ENCODE data around the gene TEP1. TPM values are rescaled to one million over a fixed set of nuclear protein-coding genes. Genes with fewer than 3 reads are reported as not detected.
A peak's percentile ranks its signal among the peaks of the same experiment; 100 is the strongest.

TEP1 gene
- total RNA-seq, 2 experiments from 2014 or later = 60.7 to 63.5 TPM

- Mint-ChIP-seq H3K4me3 (no peak overlapping the region), H3K36me3 (ENCODE audit: low read depth) (peaks cover 42% of the 10 kb centered on the region), H3K27ac (peak overlapping the region; percentile 5), H3K4me1 (peaks cover 63% of the 10 kb centered on the region), H3K9me3 (no peaks in the 10 kb centered on the region), H3K27me3 (no peaks in the 10 kb centered on the region)
- CTCF ChIA-PET = interaction anchor here (1.1 to 6.4 kb wide), 8 partner anchors 11 to 361 kb away, joined by 3 to 108 read pairs (median 16); partner anchors contain the start of genes PARP2, PIP4P1, TEP1 and TTC5
- DNase-seq = no peak
- POLR2A ChIA-PET = interaction anchor here (1.3 to 9.5 kb wide), 3 partner anchors 13 to 284 kb away, joined by 3 to 144 read pairs (median 3); partner anchors contain the start of gene PARP2
Observed at GRCh38 chr14:20329355-20329754, 83.9 kb downstream of the TEP1 start.

GRCh38 chr14:20328705-20329104, 84.6 kb downstream of the TEP1 start:
- Mint-ChIP-seq H3K27me3 (no peaks in the 10 kb centered on the region), H3K27ac (peak overlapping the region; percentile 11), H3K9me3 (no peaks in the 10 kb centered on the region), H3K4me1 (peaks cover 59% of the 10 kb centered on the region), H3K4me3 (no peak overlapping the region), H3K36me3 (ENCODE audit: low read depth) (peaks cover 46% of the 10 kb centered on the region)
- ChIA-PET POLR2A (interaction anchor here (1.3 to 9.5 kb wide), 4 partner anchors 11 to 281 kb away, joined by 4 to 144 read pairs (median 10); partner anchors contain the start of genes PARP2 and PNP), CTCF (interaction anchor here (1.0 to 6.4 kb wide), 13 partner anchors 10 to 362 kb away, joined by 3 to 108 read pairs (median 13); partner anchors contain the start of genes APEX1, OSGEP, PARP2 and TEP1)
- no peak for DNase-seq

- Mint-ChIP-seq H3K9me3 (no peaks in the 10 kb centered on the region), H3K27ac (peak overlapping the region; percentile 64), H3K27me3 (no peaks in the 10 kb centered on the region), H3K4me3 (no peak overlapping the region), H3K36me3 (ENCODE audit: low read depth) (peaks cover 53% of the 10 kb centered on the region), H3K4me1 (peaks cover 50% of the 10 kb centered on the region)
- ChIA-PET POLR2A (interaction anchor here (1.0 to 9.5 kb wide), 6 partner anchors 15 to 282 kb away, joined by 3 to 144 read pairs (median 6); partner anchors contain the start of genes APEX1, OSGEP, PARP2 and PNP), CTCF (interaction anchor here (0.7 to 6.4 kb wide), 30 partner anchors 9 to 363 kb away, joined by 3 to 108 read pairs (median 4); partner anchors contain the start of genes APEX1, OSGEP, PARP2 and PIP4P1)
- no peak for DNase-seq
Observed at GRCh38 chr14:20327005-20327869, 86.1 kb downstream of the TEP1 start.

- no peak for DNase-seq
- no peaks in the 10 kb centered on the region for H3K9me3 Mint-ChIP-seq
- H3K4me3 Mint-ChIP-seq = no peak overlapping the region
- ChIA-PET POLR2A (interaction anchor here (1.1 to 1.5 kb wide), 2 partner anchors 11 to 26 kb away, joined by 3 to 4 read pairs; partner anchors contain the start of gene PARP2), CTCF (interaction anchor here (0.5 to 2.1 kb wide), 3 partner anchors 10 to 98 kb away, joined by 3 to 18 read pairs (median 5); no protein-coding TSS in a partner anchor)
- H3K27ac Mint-ChIP-seq = no peak overlapping the region
- H3K27me3 Mint-ChIP-seq = no peaks in the 10 kb centered on the region
- H3K36me3 Mint-ChIP-seq (ENCODE audit: low read depth) = peaks cover 56% of the 10 kb centered on the region
- H3K4me1 Mint-ChIP-seq = no peaks in the 10 kb centered on the region
Observed at GRCh38 chr14:20317720-20318119, 95.6 kb downstream of the TEP1 start.

Other genes with a start within 250 kb of the TEP1 start
- not detected for gene OR11G2, start 222.6 kb downstream of the TEP1 start, total RNA-seq
- not detected for gene OR11H6, start 189.8 kb downstream of the TEP1 start, total RNA-seq
- gene OR11H7, start 184.5 kb downstream of the TEP1 start, total RNA-seq = not detected
- gene OR11H4, start 174.2 kb downstream of the TEP1 start, total RNA-seq = not detected
- 10 to 100 TPM; 20.5 to 21.2 TPM for gene TTC5, start 107.5 kb downstream of the TEP1 start, total RNA-seq
- 10 to 100 TPM; 39.3 to 43.4 TPM for gene CCNB1IP1, start 80.2 kb downstream of the TEP1 start, total RNA-seq
- 10 to 100 TPM; 27.1 to 28.7 TPM for gene PARP2, start 69.9 kb downstream of the TEP1 start, total RNA-seq
- gene KLHL33, start 22.7 kb upstream of the TEP1 start, total RNA-seq = under 1 TPM in 1 of 2 experiments, not detected in 1; 0.05 TPM
- gene OSGEP, start 41.3 kb upstream of the TEP1 start, total RNA-seq = 10 to 100 TPM; 35.8 to 40.3 TPM
- 100 to 1,000 TPM in 1 of 2 experiments, 10 to 100 TPM in 1; 91.9 to 103 TPM for gene APEX1, start 41.7 kb upstream of the TEP1 start, total RNA-seq
- gene PIP4P1, start 47.9 kb upstream of the TEP1 start, total RNA-seq = 10 to 100 TPM; 39.5 to 42.9 TPM
- gene PNP, start 55.9 kb upstream of the TEP1 start, total RNA-seq = 100 to 1,000 TPM; 207 to 210 TPM
- gene RNASE10, start 92.0 kb upstream of the TEP1 start, total RNA-seq = under 1 TPM in 1 of 2 experiments, not detected in 1; 0.50 TPM
- gene RNASE9, start 147.5 kb upstream of the TEP1 start, total RNA-seq = not detected
- not detected for gene RNASE11, start 174.5 kb upstream of the TEP1 start, total RNA-seq
- not detected for gene RNASE12, start 177.9 kb upstream of the TEP1 start, total RNA-seq
- gene OR6S1, start 228.2 kb upstream of the TEP1 start, total RNA-seq = not detected

Measured in activated CD4-positive, alpha-beta memory T cell treated with anti-CD3 and anti-CD28 coated beads, Interleukin-2, amount 10 ng/mL, durations not matched to agents 7 days and 5 days (primary cell).